ENCODE measurements around the gene LDOC1.
"Not testable (repeated sequence)": the region's sequence is repeated elsewhere in the genome, so short reads cannot be mapped to it uniquely, and the experiment has no call there.

LDOC1 gene

GRCh38 chrX:141176586-141177451 lies at the start of gene LDOC1:
Gene LDOC1 (minus strand): TSS chrX:141177129. CDS start chrX:141177021, 108 bp downstream.
- peak; percentile 3 to 17 for DNase-seq

GRCh38 chrX:141221611-141222010 lies 44.7 kb upstream of the LDOC1 start:
- DNase-seq: no peak
- no peak for TF ChIP-seq GATA1 (IDR thresholded peaks at IDR 0.05; ENCODE audit: low read depth, low read length)
- TF ChIP-seq POLR2A (IDR thresholded peaks at IDR 0.05; ENCODE audit: low read length): no peak

More at GRCh38 chrX:141176586-141177451, at the start of gene LDOC1:
- TF ChIP-seq POLR2A (IDR thresholded peaks at IDR 0.05; ENCODE audit: low read length) (no peak), GATA1 (IDR thresholded peaks at IDR 0.05; ENCODE audit: low read depth, low read length) (no peak)

GRCh38 chrX:141220342-141221008 lies 43.5 kb upstream of the LDOC1 start:
- DNase-seq: no peak
- TF ChIP-seq POLR2A (IDR thresholded peaks at IDR 0.05; ENCODE audit: low read length): no peak
- TF ChIP-seq GATA1 (IDR thresholded peaks at IDR 0.05; ENCODE audit: low read depth, low read length): no peak

GRCh38 chrX:141214196-141214595 lies 37.3 kb upstream of the LDOC1 start:
- DNase-seq: no peak
- no peak for TF ChIP-seq POLR2A (IDR thresholded peaks at IDR 0.05; ENCODE audit: low read length)
- TF ChIP-seq GATA1 (IDR thresholded peaks at IDR 0.05; ENCODE audit: low read depth, low read length): no peak

GRCh38 chrX:141201962-141202361 lies 25.0 kb upstream of the LDOC1 start:
- no peak for DNase-seq
- TF ChIP-seq POLR2A (IDR thresholded peaks at IDR 0.05; ENCODE audit: low read length): no peak
- no peak for TF ChIP-seq GATA1 (IDR thresholded peaks at IDR 0.05; ENCODE audit: low read depth, low read length)

- not testable (repeated sequence) for DNase-seq
Observed at GRCh38 chrX:141188573-141188972, 11.6 kb upstream of the LDOC1 start.

GRCh38 chrX:141185366-141185765 lies 8.4 kb upstream of the LDOC1 start:
- DNase-seq: no peak
- TF ChIP-seq POLR2A (IDR thresholded peaks at IDR 0.05; ENCODE audit: low read length) (no peak), GATA1 (IDR thresholded peaks at IDR 0.05; ENCODE audit: low read depth, low read length) (no peak)

GRCh38 chrX:141183000-141183399 lies 6.1 kb upstream of the LDOC1 start:
- TF ChIP-seq GATA1 (IDR thresholded peaks at IDR 0.05; ENCODE audit: low read depth, low read length) (no peak), POLR2A (IDR thresholded peaks at IDR 0.05; ENCODE audit: low read length) (no peak)
- DNase-seq: no peak

- no peak for DNase-seq
- TF ChIP-seq GATA1 (IDR thresholded peaks at IDR 0.05; ENCODE audit: low read depth, low read length): no peak
- no peak for TF ChIP-seq POLR2A (IDR thresholded peaks at IDR 0.05; ENCODE audit: low read length)
Observed at GRCh38 chrX:141180851-141181250, 3.9 kb upstream of the LDOC1 start.

- no peak for TF ChIP-seq POLR2A (IDR thresholded peaks at IDR 0.05; ENCODE audit: low read length)
- TF ChIP-seq GATA1 (IDR thresholded peaks at IDR 0.05; ENCODE audit: low read depth, low read length): no peak
- DNase-seq: no peak
Observed at GRCh38 chrX:141175786-141176185, 1.1 kb downstream of the LDOC1 start.

GRCh38 chrX:141164406-141164805 lies 12.5 kb downstream of the LDOC1 start:
- TF ChIP-seq GATA1 (IDR thresholded peaks at IDR 0.05; ENCODE audit: low read depth, low read length) (no peak), POLR2A (IDR thresholded peaks at IDR 0.05; ENCODE audit: low read length) (no peak)
- no peak for DNase-seq

GRCh38 chrX:141158084-141158483 lies 18.8 kb downstream of the LDOC1 start:
- DNase-seq: no peak
- TF ChIP-seq GATA1 (IDR thresholded peaks at IDR 0.05; ENCODE audit: low read depth, low read length) (no peak), POLR2A (IDR thresholded peaks at IDR 0.05; ENCODE audit: low read length) (no peak)

- not testable (repeated sequence) for DNase-seq
Observed at GRCh38 chrX:141155231-141155630, 21.7 kb downstream of the LDOC1 start.

- DNase-seq: no peak
- TF ChIP-seq POLR2A (IDR thresholded peaks at IDR 0.05; ENCODE audit: low read length) (no peak), GATA1 (IDR thresholded peaks at IDR 0.05; ENCODE audit: low read depth, low read length) (no peak)
Observed at GRCh38 chrX:141142946-141143345, 34.0 kb downstream of the LDOC1 start.

GRCh38 chrX:141133272-141133671 lies 43.7 kb downstream of the LDOC1 start:
- no peak for DNase-seq
- TF ChIP-seq POLR2A (IDR thresholded peaks at IDR 0.05; ENCODE audit: low read length) (no peak), GATA1 (IDR thresholded peaks at IDR 0.05; ENCODE audit: low read depth, low read length) (no peak)

All from erythroblast (primary cell).